Stimulated activated CD8-positive, alpha-beta memory T cell treated with anti-CD3 and anti-CD28 coated beads, Interleukin-15, amount 100 ng/mL, for 1 hour (primary cell): Measurements from ENCODE around the gene ABCD2.
"Not testable (repeated sequence)": the region's sequence is repeated elsewhere in the genome, so short reads cannot be mapped to it uniquely, and the experiment has no call there.

Experiments used
- DNase-seq: peaks from one replicate; pipeline ENCODE4 v3.0.0-alpha.2; 2020; ENCODE audit warnings: low read depth

ABCD2 gene

DNA sequence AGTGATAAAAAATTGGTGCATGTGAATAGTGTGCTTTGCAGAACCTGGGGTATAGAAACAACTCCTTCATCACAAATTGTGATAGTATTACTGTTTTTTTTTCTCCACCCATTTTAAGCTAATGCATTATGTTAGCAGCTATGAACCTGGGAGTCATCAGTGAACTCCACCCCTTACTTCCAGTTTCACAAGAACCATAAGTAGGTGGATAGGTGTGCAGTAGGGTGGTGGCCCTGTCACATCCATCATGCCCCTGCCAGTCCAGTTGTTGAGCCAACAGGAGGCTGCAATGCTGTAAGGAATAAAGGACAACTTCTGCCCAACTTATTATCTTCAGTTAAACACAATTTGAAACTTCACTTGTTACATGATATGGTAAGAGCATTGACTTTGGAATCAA lies 85.7 kb downstream of the ABCD2 start:
- no peak for DNase-seq

DNA sequence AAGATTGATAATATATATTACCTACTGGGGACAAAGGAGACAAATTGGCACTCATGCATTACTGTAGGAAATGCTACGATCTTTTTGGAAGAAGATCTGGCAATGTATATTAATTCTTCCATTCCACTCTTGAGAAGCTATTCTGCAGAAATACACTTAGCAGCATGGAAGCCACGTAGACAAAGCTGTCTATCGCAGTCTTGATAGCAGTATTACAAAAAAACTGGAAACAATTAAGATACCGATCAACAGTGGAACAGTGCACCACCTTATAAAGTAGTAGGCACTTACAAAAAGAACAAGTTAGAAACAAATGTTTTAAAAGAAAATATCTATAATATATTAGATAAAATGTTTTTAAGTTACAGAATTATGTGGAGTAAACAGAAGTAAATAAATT lies 87.2 kb downstream of the ABCD2 start:
- DNase-seq = no peak

DNA sequence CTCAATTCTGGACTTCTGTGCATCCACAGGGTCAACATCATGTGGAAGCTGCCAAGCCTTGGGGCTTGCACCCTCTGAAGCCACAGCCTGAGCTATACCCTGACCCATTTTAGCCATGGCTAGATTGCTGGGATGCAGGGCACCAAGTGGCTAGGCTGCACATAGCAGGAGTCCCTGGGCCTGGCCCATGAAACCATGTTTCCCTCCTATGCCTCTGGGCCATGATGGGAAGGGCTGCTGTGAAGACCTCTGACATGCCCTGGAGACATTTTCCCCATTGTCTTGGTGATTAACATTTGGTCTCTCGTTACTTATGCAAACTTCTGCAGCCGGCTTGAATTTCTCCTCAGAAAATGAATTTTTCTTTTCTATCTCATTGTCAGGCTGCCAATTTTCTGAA lies 92.6 kb downstream of the ABCD2 start:
- DNase-seq = no peak

DNA sequence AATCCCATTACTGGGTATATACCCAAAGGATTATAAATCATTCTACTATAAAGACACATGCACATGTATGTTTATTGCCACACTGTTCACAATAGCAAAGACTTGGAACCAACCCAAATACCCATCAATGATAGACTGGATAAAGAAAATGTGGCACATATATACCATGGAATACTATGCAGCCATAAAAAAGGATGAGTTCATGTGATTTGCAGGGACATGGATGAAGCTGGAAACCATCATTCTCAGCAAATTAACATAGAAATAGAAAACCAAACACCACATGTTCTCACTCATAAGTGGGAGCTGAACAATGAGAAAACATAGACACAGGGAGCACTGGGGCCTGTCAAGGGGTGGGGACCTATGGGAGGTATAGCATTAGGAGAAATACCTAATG lies 97.4 kb downstream of the ABCD2 start:
- DNase-seq = not testable (repeated sequence)

DNA sequence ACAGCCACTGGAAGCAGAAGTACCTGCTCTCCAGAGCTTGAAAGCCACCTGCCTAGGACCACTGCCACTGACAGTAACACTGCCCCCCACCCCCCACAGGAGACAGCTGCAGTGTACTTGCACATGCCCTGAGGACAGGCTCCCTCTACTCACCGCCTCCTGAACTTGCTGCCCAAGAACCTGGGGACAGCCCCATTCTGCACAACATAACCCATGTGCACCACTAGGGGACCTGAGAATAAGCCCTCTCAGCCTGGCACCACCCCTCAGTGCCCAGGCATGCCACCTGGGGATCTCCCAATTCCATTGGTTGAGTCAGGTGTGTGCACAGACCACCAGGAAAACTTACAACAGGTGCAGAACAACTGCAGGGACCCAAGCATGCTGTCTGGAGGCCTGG lies 109.6 kb downstream of the ABCD2 start:
- DNase-seq = no peak

DNA sequence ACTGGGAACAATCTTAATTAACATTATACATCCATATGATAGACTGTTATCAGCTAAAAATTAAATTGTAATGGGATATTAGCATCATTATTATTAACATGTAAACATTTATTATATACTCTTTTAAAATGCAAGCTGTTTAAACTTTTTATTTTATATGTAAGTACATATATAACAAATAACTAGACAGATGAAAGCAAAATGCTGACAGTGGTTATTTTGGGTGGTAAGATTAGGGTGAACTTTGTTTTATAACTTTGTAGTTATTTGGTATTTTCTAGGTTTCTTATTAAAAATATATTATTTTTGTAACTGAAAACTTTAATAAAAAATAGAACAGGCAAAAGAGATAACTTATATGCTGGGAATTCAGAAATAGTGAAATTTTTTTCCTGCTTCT lies 114.0 kb downstream of the ABCD2 start:
- DNase-seq = no peak

DNA sequence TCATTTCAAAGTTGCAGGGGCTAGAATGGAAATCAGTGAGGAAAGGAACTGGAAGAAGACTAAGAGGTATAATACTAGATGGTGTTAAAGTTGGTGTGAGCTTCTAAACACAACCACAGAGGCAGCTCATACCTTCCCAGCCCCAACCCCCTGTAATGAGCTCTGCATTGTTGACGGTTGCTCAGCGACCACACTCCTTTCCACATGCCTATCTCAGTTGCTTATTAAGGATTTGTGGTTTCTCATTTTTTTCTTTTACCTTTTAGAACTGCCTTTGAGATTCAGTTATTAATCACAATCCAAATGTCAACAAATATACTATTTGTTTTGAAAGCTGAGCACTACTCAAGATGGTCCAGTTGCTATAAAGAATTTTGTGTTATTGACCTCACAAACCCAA lies 114.6 kb downstream of the ABCD2 start:
- DNase-seq = no peak

DNA sequence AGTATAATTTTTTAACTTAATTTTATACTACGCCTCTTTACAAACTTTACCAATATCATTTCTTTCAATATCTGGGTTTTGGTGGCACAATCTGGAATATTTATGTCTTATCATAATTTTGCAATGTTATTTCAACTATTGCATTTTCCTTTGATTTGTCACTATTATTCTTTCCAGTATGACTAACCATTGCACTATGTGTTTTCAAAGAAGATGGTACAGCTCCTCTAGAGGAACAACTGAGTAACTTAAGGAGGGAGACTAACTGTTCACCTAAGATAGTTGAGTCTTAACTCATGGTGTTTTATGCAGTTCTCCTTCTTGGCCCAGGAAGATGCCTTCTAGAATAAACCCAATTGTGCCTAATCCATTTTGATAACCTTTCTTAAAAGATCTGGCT lies 116.2 kb downstream of the ABCD2 start:
- no peak for DNase-seq

DNA sequence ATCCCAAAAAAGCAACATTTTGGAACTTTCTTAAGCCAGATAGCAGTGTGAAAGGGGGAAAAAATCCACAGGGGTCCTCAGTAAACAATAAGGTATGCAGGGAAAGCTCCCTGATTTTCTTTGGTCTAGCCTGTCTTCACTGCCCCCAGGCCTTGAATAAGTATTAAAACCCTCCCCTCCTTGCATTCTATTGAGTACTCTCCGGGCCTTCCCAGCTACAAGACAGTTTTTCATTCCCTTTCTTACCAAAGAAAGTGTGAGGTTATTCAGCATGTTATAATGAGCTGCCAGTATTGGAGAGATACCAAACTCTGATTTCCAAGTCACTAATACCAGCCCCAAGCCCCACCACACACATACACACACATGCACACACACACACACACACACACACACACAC lies 116.9 kb downstream of the ABCD2 start:
- DNase-seq = no peak
